Brain microvascular endothelial cell (primary cell): Measurements from ENCODE around the gene U2SURP.

Experiments used
- DNase-seq: peaks from one replicate; pipeline ENCODE4 v3.0.0-alpha.2; 2020
- H3K27ac ChIP-seq: fragments of 250-450 bp; sonication (Bioruptor Pico); 2 replicates; pipeline ENCODE4 v1.5.1; 2020; ENCODE audit warnings: mild to moderate bottlenecking, moderate library complexity
- H3K27me3 ChIP-seq: fragments of 250-450 bp; sonication (Bioruptor Pico); replicated peaks from 2 replicates; pipeline ENCODE4 v1.5.1; 2020; ENCODE audit warnings: mild to moderate bottlenecking
- H3K36me3 ChIP-seq: fragments of 250-450 bp; sonication (Bioruptor Pico); replicated peaks from 2 replicates; pipeline ENCODE4 v1.5.1; 2020; ENCODE audit warnings: mild to moderate bottlenecking
- H3K4me3 ChIP-seq: 2 replicates; pipeline ENCODE4 v1.5.1; 2011; ENCODE audit warnings: low read depth, mild to moderate bottlenecking, control low read depth, low read length, moderate library complexity
- CTCF ChIP-seq: IDR thresholded peaks from 2 replicates; pipeline ENCODE4 v1.5.1; 2011; ENCODE audit warnings: low read depth, mild to moderate bottlenecking, moderate library complexity, low read length, control low read depth, inconsistent platforms; ENCODE audit errors: missing control alignments
- in situ Hi-C: cut with HindIII; loops from 2 replicates; pipeline ENCODE4 v1.10.0; 2017; ENCODE audit warnings: low sequenced_read_pairs, low pct_ligation_motif_present

U2SURP gene

GRCh38 chr3:143080196-143080595, 78.8 kb downstream of the U2SURP start:
- no peak overlapping the region for H3K27ac ChIP-seq
- H3K4me3 ChIP-seq = no peak overlapping the region
- no peak for DNase-seq
- H3K36me3 ChIP-seq = no peaks in the 10 kb centered on the region
- no peaks in the 10 kb centered on the region for H3K27me3 ChIP-seq
- TF ChIP-seq CTCF = no peak
- in situ Hi-C loops = no loop called here

DNA sequence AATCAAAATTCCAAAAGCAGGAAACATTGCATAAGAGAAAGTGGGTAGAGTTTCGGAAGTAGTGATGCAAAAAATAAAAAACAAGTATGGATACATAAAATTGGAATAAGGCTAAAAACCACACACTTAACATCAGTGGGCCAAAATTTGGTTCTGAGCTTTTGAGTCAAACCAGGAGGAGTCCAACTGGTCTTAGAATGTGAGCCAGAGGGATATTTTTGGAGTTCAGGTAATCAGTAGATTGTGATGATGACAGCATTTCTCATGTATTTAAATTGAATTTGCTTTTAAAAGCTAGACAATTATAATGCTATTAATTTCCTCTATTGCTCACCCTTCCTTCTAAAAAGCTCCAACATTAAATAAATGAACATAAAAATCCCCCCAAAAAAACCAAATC, 80.0 kb downstream of the U2SURP start:
- in situ Hi-C loops = no loop called here
- TF ChIP-seq CTCF = no peak
- DNase-seq = no peak

DNA sequence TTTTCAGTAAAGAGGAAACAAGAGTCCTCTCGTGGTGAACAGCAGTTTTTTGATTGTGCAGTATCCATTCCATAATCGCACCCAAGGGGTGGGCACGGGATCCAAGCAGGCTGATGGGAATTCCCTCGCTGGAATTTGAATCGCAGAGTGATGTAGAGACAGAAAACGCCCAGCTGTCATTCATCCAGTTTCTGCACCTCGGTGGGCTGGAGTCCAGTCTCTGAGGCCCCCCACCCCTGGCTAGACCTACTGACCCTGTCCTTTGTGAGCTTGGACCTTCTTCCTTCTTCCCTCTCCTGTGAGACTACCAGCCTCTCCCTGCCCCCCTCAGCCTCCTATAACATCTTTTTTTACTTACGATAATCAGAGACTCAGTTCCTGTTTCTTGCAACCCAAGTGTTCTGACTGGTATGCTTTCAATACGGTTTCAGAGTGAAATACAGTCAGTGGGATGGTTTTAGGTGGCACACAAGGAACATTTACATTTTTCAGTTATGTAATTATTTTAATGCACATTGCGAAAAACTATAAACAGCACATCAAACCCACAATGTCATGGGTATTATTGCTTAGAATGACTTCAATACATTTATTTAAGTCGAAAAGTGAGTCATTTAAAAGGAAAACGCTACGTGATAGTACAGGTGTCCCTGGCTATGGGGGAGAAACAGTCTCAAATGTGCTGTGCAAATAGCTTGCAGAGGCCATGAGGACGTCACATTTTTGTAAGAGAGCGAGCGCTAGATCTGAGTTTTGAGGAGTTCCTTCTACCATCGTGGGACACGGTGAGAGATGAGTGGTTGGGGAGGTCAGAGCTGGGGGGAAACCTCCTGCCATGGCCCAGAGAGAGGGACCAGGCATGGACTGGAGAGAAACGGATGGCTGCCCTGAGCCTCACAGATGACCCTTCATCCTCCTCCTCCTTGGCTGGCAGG, 80.7 kb downstream of the U2SURP start:
- Histone ChIP-seq H3K27ac (no peak overlapping the region), H3K36me3 (no peaks in the 10 kb centered on the region), H3K4me3 (no peak overlapping the region), H3K27me3 (no peaks in the 10 kb centered on the region)
- no peak for TF ChIP-seq CTCF
- no peak for DNase-seq
- in situ Hi-C loops = no loop called here

More for the DNA sequence above, 80.0 kb downstream of the U2SURP start:
- Histone ChIP-seq H3K4me3 (no peak overlapping the region), H3K27me3 (no peaks in the 10 kb centered on the region), H3K27ac (no peak overlapping the region), H3K36me3 (no peaks in the 10 kb centered on the region)

DNA sequence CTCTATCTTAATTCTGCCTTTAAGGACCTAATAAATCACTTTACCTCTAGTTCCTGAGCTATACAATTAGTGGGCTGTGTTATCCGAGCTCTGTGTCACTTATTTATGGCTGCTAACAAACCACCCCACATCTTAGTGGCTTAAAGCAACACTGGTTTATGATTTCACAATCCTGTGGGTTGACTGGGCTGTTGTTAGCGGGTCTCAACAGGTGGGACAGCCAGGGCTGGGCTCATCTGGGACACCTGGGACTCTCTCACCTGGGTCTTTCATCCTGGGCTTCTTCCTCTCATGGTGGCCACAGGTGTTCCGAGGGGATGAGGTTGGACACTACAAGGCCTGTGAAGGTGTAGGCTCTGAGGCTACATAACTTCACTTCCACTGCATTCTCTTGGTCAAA, 82.4 kb downstream of the U2SURP start:
- Histone ChIP-seq H3K27me3 (no peaks in the 10 kb centered on the region), H3K27ac (no peak overlapping the region), H3K4me3 (no peak overlapping the region), H3K36me3 (no peaks in the 10 kb centered on the region)
- no peak for TF ChIP-seq CTCF
- no peak for DNase-seq
- in situ Hi-C loops = no loop called here

GRCh38 chr3:143084856-143085731, 83.7 kb downstream of the U2SURP start:
- Histone ChIP-seq H3K36me3 (no peaks in the 10 kb centered on the region), H3K27me3 (no peaks in the 10 kb centered on the region), H3K4me3 (no peak overlapping the region), H3K27ac (peak overlapping the region; percentile 65)
- peak; percentile 88 for DNase-seq
- in situ Hi-C loops = no loop called here
- TF ChIP-seq CTCF = peak; percentile 30
